Epithelial cell of esophagus (primary cell): ENCODE data around the gene HIPK2.

Experiments used
- DNase-seq: peaks from one replicate; pipeline ENCODE4 v3.0.0; 2010; ENCODE audit warnings: low read depth
- H3K4me3 ChIP-seq: 2 replicates; pipeline ENCODE4 v1.5.1; 2011; ENCODE audit warnings: mild to moderate bottlenecking, low read length, control low read depth
- TF ChIP-seq, protein P1 (sequence below): IDR thresholded peaks from 2 replicates; pipeline ENCODE4 v1.5.1; 2011; ENCODE audit warnings: low read depth, mild to moderate bottlenecking, low read length, control low read depth, inconsistent platforms; ENCODE audit not compliant: insufficient read depth; ENCODE audit errors: missing control alignments

HIPK2 gene

DNA sequence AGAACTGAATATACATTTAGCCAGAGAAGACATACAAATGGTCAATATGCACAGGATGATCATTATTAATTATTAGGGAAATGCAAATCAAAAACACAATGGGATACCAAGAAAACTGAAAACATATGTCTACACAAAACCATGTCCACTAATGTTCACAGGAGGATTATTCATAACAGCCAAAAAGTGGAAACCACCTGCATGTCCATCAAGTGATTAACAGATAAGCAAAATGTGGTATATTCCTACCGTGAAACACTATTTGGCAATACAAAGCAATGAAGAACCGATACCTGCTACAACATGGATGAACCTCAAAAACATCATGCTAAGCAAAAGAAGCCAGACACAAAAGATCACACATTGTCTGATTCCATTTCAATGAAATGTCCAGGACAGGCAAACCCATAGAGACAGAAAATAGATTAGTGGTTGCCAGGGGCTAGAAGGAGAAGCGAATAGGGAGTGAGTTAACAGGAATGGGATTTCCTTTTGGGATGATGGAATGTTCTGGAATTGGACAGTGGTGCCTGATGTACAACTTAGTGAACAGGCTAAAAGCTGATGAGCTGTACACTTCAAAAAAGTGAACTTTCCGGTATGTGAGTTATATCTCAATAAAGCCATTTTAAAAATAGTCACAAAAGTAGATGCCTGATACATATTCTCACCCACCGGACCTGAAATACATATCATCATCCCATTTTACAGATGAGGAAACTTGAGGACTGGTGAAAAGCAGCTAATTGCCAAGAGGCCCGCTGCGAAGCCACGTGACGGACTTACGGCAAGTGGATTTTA, 33.6 kb downstream of the HIPK2 start:
- DNase-seq = no peak
- no peak overlapping the region for H3K4me3 ChIP-seq
- TF ChIP-seq, protein P1, sequence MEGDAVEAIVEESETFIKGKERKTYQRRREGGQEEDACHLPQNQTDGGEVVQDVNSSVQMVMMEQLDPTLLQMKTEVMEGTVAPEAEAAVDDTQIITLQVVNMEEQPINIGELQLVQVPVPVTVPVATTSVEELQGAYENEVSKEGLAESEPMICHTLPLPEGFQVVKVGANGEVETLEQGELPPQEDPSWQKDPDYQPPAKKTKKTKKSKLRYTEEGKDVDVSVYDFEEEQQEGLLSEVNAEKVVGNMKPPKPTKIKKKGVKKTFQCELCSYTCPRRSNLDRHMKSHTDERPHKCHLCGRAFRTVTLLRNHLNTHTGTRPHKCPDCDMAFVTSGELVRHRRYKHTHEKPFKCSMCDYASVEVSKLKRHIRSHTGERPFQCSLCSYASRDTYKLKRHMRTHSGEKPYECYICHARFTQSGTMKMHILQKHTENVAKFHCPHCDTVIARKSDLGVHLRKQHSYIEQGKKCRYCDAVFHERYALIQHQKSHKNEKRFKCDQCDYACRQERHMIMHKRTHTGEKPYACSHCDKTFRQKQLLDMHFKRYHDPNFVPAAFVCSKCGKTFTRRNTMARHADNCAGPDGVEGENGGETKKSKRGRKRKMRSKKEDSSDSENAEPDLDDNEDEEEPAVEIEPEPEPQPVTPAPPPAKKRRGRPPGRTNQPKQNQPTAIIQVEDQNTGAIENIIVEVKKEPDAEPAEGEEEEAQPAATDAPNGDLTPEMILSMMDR = no peak

DNA sequence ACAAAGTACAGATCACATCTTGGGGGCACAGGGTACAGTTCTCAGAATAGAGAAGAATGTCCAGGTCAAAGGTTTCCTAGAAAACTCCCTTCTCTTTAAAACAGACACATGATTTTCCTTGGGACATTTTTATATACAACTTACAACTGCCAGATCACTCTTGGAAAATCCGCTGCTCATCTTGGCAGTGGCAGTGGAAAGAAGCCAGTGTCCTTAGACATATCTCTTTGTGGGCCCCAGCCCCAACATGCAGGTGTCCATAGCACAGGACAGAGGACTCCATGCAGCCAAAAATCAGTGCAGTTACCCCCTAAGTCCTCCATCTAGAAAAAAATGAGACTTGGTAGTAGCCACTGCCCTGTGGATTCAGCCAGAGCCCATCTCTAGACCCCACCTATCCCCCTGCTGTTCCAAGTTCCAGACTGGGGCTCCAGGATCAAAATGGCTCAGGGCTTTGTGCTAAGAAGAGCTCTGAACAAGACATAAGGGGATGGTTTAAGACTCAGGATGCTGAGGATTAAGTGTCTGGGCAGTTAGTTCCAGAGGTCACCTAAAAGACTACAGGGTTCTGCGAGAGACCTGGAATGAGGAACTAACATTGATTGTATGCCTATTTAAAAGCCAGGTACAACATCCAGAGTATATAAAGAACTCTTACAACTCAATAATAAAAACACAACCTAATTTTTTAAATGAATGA, 34.4 kb downstream of the HIPK2 start:
- TF ChIP-seq, protein P1 = no peak
- no peak for DNase-seq
- no peak overlapping the region for H3K4me3 ChIP-seq

DNA sequence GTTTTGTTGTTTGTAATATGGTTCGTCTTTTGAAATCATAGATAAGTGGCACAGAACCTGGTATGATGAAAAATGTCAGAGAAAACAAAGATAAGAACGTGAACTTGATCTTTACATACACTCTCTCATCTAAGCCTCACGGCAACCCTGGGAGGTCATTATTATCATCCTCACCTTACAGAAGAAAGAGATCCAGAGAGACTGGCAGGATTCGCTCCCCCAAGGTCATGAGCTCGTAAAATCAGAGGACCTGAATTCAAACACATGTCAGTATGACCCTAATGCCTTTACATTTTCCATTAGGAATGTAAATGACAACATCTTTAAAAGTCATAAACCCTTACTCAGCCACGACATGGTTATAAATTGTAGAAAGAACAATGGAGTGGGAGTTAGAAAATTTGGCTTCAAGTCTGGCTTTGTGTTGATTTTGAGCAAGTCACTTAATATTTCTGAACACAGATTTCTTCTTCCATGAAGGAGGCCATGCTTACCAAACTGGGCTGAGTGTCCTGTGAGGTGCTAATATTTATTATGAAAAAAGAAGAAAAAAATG, 35.9 kb downstream of the HIPK2 start:
- TF ChIP-seq, protein P1 = no peak
- no peak for DNase-seq
- H3K4me3 ChIP-seq = no peak overlapping the region

DNA sequence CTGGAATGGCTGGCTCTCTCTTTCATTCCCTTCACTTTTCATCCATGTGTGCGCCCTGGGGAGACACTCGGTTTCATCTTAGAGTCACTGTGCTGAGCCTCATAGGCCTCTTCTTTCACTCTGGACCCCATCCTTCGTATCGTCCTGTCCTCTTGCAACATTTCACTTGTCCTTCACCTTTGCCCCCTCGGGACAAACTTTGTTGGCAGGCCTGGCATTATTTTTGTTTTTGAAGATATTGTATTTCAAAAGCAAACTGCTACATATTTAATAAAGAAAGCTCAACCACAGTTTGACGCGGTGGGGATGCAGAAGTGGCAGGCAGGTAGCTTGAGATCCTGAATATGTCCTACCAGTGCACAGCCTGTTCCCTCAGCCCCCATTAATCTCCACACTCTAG, 36.6 kb downstream of the HIPK2 start:
- no peak for DNase-seq
- H3K4me3 ChIP-seq = no peak overlapping the region
- TF ChIP-seq, protein P1 = no peak

DNA sequence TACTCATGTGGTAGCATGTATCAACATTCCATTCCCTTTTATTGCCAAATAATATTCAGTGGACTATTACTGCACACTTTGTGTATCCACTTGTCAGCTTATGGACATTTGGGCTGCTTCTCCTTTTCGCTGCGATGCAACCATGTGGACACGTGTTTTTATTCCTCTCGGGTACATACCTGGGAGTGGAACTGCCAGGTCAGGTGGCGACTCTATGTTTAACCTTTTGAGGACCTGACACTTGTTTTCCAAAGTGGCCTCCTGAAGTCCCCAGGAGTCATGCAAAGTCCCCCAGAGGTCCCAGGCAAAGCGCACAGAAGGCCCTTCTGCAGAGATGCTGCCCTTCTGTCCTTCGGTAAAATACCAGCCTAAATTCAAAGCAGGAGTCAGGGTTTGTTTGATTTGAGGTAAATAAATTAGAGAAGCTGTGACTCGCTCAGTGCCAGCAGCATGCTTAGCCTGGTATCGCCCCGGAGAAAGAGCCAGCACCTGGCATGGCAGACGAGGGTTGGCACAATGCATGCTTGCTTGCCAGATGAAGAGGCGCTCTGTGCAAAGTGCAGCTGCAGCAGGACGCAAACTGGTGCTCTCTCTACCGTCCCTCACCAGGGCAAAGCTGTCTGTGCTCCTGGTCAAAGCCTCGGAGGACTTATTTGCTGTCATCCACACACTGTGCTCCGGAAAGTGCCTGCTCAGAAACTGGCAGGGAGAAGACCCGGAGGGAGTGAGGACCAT, 37.8 kb downstream of the HIPK2 start:
- TF ChIP-seq, protein P1 = no peak
- no peak overlapping the region for H3K4me3 ChIP-seq
- DNase-seq = peak; percentile 45

DNA sequence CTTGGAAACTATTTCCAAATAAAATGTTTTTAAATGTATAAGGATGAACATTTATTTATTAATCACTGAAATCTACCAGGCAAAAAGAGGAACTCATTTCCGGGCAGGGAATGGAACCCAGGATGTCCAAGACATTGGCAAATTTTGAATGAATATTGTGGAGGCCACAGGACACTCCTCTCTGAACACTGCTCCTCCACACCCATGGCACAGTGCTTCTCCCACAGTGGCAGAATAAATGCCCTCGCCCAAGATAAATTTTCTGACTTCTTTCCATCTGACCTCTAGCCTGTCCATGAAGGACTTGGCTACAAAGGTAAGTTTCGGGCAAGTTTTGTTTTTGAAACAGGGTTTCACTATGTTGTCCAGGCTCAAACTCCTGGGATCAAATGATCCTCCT, 39.0 kb downstream of the HIPK2 start:
- DNase-seq = no peak
- H3K4me3 ChIP-seq = no peak overlapping the region
- TF ChIP-seq, protein P1 = no peak
